ENCODE measurements around the gene PADI6.

PADI6 gene

DNA sequence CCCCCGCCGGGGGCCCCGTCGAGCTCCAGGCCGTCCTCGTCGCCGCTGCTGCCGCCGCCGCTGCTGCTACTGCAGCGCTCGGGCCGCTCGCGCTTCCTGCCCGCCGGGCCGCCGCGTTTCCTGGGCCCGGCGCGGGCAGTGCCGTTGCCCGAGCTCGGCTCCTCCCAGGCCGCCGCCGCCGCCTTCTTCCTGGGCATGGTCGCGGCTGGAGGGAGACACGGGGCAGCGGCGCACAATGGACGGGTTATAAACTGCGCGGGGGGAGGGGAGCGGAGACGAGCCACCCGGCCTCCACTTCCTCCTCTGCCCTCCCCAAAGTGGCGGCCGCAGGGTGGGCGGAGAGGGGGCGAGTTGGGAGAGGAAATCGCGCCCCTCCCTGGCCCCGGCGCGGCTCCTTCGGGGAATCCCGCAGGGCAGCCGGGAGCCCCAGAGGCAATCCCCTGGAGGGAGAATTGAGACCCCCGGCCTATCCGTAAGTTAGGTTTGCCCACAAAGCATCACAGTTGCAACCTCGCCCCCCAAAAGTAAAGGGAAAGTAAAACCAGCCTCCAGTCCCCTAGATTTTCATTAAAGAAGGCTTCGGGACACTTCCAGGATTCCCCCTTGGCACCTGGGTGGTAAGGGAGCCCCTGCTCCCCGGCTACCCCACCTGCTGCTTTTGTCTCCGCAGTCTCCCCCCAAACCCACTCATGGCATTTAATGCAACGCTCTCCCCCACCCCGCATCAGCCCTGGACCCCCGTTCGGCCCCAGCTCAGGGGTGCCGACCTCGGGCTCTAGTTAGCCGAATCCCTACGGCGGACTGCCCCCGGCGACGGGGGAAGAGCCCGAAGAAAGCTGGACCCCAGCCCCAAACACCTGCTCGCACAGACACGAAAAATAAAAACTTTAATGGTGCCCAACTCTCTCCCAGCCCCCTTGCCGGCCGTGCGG is 66.6 kb downstream of the PADI6 start:
- TF ChIP-seq, protein P1, sequence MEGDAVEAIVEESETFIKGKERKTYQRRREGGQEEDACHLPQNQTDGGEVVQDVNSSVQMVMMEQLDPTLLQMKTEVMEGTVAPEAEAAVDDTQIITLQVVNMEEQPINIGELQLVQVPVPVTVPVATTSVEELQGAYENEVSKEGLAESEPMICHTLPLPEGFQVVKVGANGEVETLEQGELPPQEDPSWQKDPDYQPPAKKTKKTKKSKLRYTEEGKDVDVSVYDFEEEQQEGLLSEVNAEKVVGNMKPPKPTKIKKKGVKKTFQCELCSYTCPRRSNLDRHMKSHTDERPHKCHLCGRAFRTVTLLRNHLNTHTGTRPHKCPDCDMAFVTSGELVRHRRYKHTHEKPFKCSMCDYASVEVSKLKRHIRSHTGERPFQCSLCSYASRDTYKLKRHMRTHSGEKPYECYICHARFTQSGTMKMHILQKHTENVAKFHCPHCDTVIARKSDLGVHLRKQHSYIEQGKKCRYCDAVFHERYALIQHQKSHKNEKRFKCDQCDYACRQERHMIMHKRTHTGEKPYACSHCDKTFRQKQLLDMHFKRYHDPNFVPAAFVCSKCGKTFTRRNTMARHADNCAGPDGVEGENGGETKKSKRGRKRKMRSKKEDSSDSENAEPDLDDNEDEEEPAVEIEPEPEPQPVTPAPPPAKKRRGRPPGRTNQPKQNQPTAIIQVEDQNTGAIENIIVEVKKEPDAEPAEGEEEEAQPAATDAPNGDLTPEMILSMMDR (IDR thresholded peaks at IDR 0.05; ENCODE audit: extremely low read depth, insufficient read depth, missing control alignments) = no peak
- DNase-seq (ENCODE audit: low spot score) = peak; percentile 81
- in situ Hi-C loops (cut with MboI; ENCODE audit: low pct_unique_long_range_greater_than_20kb, low sequenced_read_pairs, unreplicated experiment) = no loop called here

DNA sequence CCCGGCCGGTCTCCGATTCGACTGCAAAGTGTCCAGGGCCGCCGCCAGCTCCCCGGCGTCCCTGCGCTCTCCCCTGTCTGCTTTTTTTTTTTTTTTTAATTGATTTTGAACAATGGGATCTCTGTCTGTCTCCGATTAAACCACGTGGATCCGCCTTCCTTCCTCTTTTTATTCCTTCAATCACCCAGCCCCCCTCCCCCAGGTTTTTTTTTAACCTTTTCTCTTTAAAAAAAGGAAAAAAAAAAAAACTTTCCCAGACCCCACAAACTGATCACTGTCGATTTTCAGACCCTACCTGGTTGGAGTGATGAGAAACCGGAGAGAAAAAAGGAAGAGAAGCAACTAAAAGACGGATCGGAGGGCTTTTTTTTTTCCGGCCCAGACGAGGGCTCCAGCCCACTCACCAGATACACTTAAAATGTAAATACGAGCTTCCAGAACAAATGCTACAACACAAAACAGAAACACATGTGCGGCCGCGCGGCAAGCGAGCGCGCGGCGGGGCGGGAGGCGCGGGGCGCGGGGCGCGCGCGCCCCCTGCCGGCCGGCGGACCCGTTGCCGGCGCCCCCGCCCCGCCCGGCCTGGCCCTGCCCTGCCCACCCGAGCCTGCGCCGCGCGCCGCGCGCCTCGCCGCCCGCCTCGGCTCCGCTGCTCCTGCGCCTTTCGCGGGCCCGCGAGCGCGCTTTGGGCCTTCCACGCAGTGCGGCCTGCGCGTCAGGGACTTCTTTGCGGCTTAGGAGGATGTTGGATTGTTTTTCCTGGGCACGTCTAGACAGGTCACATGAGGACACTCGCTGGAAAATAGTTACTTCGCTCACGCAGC is 67.5 kb downstream of the PADI6 start, which contains the start of gene RCC2:
RCC2 (minus strand) TSS at position 428 of the 824 bp plus-strand sequence. CDS start 1,163 bp downstream, outside the sequence.
- TF ChIP-seq, protein P1 (IDR thresholded peaks at IDR 0.05; ENCODE audit: extremely low read depth, insufficient read depth, missing control alignments) = peak; percentile 39
- peak; percentile 94 for DNase-seq (ENCODE audit: low spot score)
- in situ Hi-C loops (cut with MboI; ENCODE audit: low pct_unique_long_range_greater_than_20kb, low sequenced_read_pairs, unreplicated experiment) = no loop called here

DNA sequence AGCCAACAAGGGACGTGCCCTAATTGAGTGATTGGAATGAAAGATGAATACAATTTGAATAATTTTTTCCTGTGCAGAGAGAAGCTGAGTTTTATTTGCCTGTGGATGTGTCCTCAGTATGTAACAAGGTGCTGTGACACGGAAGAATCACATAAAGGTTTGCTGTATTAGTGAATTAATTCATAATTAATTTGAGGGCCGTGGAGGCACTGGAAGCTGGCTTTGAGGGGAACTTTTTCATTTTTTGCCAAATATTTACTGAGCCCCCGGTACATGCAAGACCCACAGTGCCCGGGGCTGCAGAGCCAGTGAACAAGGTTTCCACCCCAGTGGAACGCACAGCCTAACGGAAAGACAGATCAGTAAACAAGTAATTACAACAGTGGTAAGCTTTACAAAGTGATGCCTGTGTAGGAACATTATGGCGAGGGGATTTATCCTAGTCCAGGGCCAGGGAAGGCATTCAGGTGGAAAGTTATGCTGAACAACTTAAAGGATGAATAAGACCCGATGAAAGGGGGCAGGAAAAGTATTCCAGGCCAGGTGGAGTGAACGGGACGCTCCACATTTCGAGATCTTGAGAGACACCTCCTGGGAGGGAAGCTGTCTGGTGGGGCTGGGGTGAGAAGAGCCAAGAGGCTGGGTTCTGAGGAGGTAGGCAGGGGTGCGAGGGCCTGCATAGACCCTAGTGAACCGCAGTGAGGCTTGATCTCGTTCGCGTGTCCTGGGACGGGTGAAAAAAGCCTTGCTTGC is 68.3 kb downstream of the PADI6 start:
- DNase-seq (ENCODE audit: low spot score) = peak; percentile 17
- TF ChIP-seq, protein P1 (IDR thresholded peaks at IDR 0.05; ENCODE audit: extremely low read depth, insufficient read depth, missing control alignments) = no peak
- in situ Hi-C loops (cut with MboI; ENCODE audit: low pct_unique_long_range_greater_than_20kb, low sequenced_read_pairs, unreplicated experiment) = no loop called here

DNA sequence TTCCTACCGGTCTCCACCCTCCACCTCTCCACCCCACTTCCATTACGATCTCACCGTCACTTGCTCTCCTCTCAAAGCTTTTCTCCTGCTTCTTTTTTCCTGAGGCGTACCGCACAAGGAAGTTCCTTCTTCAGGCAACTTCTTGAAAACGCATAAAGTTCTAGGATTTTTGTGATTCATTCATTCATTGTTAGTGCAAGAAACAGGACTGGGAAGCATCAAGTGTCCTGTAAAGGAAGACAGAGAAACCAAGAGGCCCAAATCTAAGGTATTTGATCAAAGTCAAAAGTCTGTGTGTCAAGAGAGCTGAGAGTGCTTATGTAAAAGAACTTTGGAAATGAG is 68.8 kb downstream of the PADI6 start:
- peak; percentile 15 for DNase-seq (ENCODE audit: low spot score)
- TF ChIP-seq, protein P1 (IDR thresholded peaks at IDR 0.05; ENCODE audit: extremely low read depth, insufficient read depth, missing control alignments) = no peak
- in situ Hi-C loops (cut with MboI; ENCODE audit: low pct_unique_long_range_greater_than_20kb, low sequenced_read_pairs, unreplicated experiment) = no loop called here

DNA sequence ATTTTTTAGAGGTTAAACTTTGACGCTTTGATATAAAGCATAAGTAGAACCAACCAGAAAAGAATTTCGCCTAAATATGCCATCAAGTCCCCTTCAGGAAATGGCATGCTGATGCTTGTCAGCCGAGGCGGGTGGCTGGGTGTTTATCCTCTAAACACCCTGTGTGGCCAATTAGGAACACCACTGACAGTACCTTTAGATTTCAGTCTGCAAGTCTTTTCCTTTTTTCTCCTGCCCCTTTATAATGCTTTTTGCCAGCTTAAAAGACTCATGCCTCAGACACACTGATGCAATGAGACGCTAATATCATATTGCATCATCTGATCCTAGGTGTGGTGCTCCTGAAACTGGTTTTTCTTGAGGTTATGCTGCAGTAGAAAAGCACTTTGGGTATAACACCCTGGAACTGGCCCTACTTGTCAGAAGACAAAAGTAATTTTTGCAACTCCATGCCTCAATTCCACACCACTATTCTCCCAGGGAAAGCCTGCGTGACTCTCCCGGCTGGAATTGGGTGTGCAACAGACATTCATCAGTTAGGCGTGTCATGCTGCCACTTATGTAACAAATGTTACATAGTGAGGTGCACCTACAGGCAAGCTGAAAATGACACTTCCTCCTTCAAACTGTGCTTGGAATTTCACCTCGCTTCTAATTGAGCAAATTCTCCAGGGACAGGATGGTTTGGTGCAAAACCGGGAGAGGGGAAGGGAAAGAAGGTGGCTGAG is 69.4 kb downstream of the PADI6 start:
- in situ Hi-C loops (cut with MboI; ENCODE audit: low pct_unique_long_range_greater_than_20kb, low sequenced_read_pairs, unreplicated experiment) = no loop called here
- TF ChIP-seq, protein P1 (IDR thresholded peaks at IDR 0.05; ENCODE audit: extremely low read depth, insufficient read depth, missing control alignments) = no peak
- DNase-seq (ENCODE audit: low spot score) = peak; percentile 36
